ENCODE measurements around the gene L1TD1.
"Not testable (repeated sequence)": the region's sequence is repeated elsewhere in the genome, so short reads cannot be mapped to it uniquely, and the experiment has no call there.

Gene L1TD1

DNA sequence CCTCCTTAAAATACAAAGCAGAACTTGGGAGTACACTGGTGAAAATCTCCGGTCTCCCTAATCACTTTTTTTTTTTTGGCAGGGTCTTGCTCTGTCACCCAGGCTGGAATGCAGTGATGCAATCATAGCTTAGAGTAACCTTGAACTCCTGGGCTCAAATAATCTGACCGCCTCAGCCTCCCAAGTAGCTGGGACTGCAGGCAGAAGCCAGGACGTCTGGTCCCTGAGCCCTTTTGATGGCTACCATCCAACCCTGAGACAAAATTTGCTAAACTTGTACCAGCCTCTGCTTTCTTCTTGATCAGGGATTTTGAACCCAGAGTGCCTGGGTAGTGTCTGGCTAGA, 4.1 kb downstream of the L1TD1 start:
- DNase-seq = no peak

DNA sequence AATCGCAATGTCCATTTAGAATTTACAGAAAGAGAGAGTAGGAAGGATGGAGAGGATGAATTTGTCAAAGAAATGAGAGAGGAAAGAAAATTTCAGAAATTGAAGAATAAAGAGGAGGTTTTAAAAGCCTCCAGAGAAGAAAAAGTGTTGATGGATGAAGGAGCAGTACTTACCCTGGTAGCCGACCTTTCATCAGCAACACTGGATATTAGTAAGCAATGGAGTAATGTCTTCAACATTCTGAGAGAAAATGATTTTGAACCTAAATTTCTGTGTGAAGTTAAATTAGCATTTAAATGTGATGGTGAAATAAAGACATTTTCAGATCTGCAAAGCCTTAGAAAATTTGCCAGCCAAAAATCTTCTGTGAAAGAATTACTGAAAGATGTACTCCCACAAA, 12.5 kb downstream of the L1TD1 start:
- DNase-seq = no peak

GRCh38 chr1:62208087-62208486, 13.4 kb downstream of the L1TD1 start:
- DNase-seq = no peak

DNA sequence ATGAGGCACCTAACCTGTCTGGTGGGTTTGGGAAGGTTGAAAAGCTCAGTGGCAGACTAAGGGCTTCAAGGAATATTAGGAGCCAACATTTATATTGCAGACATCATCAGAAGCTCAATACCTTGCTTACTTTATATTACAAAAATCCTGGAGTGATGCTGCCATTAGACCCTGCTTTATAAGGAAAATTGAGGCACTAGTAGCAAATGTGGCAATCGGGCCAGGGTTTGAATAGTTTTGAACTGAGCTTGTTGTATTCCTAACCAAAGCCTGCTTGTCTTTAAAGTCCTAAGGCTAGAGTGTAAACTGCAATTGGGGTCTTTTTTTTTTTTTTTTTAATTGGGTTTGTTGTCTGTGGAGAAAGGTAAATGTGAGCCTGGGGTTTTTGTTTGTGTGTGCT, 14.3 kb downstream of the L1TD1 start:
- DNase-seq = no peak

DNA sequence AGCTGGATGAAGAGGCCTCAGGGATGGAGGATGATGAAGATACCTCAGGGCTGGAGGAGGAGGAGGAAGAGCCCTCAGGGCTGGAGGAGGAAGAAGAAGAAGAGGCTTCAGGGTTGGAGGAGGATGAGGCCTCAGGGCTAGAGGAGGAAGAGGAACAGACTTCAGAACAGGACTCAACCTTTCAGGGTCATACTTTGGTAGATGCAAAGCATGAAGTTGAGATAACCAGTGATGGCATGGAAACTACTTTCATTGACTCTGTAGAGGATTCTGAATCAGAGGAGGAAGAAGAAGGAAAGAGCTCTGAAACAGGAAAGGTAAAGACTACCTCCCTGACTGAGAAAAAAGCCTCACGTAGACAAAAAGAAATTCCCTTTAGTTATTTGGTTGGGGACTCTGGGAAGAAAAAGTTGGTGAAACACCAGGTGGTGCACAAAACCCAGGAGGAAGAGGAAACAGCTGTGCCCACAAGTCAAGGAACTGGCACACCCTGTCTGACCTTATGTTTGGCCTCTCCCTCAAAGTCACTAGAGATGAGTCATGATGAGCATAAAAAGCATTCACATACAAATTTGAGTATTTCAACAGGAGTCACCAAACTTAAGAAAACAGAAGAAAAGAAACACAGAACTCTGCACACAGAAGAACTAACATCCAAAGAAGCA, 15.4 kb downstream of the L1TD1 start:
- DNase-seq = no peak

GRCh38 chr1:62210960-62211359, 16.3 kb downstream of the L1TD1 start:
- no peak for DNase-seq

- DNase-seq = no peak
Measured at GRCh38 chr1:62212411-62212810, 17.8 kb downstream of the L1TD1 start.

DNA sequence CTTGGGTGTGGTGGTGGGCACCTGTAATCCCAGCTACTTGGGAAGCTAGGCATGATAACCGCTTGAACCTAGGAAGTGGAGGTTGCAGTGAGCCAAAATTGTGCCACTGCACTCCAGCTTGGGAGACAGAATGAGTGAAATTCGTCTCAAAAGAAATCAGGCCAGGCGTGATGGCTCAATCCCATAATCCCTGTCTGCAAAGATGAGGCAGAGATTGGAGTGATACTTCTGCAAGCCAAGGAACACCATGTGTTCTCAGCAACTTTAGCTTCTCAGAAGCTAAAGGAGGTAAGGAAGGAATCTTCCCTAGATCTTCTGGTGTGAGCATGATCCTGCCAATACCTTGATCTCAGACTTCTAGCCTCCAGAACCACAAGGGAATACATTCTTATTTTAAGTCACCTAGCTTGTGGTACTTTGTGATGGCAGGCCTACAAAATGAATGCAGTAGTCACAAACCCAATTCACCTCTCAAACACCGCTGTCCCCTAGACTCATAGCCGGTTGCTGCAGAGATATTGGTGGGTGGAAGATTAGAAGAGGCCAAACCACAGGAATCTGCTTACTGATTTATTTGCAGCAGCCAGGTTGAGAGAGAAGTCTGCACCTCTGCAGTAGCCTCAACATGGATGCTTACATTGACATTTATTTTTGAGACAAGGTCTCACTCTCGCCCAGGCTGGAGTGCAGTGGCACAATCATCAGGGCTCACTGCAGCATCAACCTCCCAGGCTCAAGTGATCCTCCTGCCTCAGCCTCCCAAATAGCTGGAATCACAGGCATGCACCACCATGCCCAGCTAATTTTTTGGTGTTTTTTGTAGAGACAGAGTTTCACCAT, 18.6 kb downstream of the L1TD1 start:
- DNase-seq = no peak

DNA sequence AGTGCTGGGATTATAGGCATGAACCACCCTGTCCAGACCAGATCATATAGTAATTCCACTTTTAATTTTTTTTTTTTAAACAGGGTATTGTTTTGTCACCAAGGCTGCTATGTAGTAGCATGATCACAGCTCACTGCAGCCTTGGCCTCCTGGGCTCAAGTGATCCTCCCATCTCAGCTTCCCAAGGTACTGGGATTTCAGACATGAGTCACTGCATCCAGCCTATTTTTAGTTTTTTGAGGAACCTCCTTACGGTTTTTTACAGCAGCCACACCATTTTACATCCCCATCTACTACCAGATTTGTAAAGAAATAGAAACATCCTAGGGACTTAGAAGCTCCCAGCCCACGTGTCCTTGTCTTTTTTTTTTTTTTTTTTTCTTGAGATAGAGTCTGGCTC, 24.0 kb downstream of the L1TD1 start:
- DNase-seq = no peak

GRCh38 chr1:62220456-62220855, 25.8 kb downstream of the L1TD1 start:
- DNase-seq = not testable (repeated sequence)

- DNase-seq = no peak
Measured at GRCh38 chr1:62221171-62221570, 26.5 kb downstream of the L1TD1 start.

DNA sequence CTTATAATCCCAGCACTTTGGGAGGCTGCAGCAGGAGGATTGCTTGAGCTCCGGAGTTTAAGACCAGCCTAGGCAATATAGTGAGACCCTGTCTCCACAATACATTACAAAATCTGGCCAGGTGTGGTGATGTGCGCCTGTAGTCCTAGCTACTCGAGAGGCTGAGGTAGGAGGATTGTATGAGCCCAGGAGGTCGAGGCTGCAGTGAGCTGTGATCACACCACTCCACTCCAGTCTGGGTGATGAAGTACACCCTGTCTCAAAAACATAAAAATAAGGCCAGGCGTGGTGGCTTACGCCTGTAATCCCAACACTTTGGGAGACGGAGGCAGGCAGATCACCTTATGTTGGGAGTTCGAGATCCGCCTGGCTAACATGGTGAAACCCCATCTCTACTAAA, 27.7 kb downstream of the L1TD1 start:
- DNase-seq = no peak

- no peak for DNase-seq
Measured at GRCh38 chr1:62224182-62224581, 29.5 kb downstream of the L1TD1 start.

- DNase-seq = no peak
Measured at GRCh38 chr1:62227496-62227895, 32.8 kb downstream of the L1TD1 start.

DNA sequence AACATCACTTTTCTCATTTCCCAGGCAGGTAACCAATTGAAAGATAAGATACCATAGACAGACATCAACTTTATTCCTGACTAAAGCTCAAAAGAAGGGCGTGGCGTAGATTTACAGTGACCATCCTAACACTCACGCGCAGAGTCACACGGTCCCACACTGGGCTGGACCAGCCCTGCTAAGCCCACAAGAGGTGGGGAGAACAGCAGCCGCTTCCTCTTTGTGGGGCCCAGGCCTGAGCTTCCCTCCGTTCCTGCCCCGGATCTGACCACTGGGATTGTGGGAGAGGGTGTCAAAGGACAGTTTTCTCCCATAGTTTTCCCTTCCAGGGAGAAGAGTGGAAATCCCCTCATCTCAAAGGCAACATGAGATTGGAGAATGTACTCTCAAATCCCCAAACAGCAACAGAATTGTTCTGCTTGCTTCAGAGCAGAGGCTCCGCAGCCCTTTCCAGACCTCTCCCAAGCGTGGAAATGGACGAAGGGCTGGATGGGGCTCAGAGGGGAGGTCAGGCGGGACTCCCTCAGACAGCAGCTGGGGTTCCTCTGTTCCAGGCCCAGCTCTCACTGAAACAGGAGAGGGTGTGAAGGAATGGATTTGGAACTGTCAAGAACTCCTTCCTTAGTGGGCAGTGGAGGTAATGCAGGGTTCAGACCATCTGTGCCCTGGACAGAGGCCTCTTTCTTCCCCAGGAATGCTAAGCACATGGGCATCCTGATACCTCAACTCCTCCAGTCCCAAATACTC, 33.7 kb downstream of the L1TD1 start:
- no peak for DNase-seq

GRCh38 chr1:62228883-62229187, 34.2 kb downstream of the L1TD1 start:
- no peak for DNase-seq

DNA sequence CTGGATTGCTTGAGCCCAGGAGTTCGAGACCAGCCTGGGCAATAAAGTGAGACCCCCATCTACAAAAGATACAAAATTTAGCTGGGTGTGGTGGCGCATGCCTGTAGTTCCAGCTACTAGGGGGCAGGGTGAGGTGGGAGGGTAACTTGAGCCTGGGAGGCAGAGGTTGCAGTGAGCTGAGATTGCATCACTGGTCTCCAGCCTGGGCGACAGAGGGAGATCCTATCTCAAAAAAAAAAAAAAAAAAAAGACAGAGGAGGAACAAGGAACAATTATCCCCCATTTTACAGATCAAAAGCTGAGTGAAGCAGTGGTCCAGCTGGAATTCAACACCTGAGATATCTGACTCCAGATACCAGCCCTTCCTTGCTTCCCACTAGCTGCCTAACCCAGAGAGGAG, 34.8 kb downstream of the L1TD1 start:
- DNase-seq = no peak

DNA sequence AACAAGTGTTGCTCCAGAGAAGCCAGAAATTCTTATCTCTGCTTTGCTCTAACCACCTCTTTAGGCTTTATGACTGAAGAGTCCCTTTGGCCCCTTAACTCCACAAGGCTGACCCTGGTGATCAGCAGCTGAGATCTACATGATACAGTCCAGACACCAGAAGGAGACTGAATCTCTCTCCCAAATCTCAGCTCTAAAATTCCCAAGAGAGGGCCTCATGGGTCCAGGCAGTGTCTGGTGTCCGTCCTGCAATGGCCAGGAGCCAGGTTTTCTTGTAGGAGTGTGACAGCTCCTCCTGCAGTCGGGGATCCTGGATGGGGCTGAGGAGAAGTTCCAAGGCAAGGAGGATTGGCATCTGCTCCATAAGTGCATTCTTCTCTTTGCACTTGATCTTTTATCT, 35.3 kb downstream of the L1TD1 start:
- DNase-seq = no peak

GRCh38 chr1:62230718-62231117, 36.1 kb downstream of the L1TD1 start:
- DNase-seq = no peak

- DNase-seq = no peak
Measured at GRCh38 chr1:62232871-62233278, 38.2 kb downstream of the L1TD1 start.

- DNase-seq = no peak
Measured at GRCh38 chr1:62233926-62234450, 39.3 kb downstream of the L1TD1 start.

DNA sequence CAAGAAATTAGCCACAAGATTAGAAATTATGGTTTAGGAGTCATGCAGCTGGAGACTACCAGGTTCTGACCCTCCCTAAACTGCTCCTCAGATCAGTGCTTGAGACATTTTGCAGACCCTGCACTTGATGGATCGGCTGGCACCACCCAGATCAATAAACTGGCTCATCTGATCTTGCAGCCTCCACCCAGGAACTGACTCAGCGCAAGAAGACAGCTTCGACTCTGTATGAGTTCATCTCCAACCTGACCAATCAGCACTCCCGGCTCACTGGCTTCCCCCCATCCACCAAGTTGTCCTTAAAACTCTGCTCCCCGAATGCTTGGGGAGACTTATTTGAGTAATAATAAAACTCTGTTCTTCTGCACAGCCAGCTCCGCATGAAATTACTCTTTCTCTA, 40.0 kb downstream of the L1TD1 start:
- no peak for DNase-seq

DNA sequence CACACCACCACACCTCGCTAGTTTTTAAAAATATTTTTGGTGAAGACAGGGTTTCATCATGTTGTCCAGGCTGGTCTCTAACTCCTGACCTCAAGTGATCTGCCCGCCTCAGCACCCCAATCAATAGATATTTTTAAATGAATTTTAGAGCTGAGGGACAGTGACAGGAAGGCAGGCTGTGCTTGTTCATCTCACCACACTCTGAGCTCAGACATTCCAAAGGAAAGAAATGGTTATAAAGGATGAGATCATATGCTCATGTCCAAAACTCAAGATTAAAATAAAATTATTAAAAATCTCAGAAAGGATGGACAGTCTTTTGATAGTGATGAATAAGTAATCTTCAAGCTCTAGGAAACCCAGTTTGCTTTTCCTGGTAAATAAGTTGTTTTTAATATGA, 40.9 kb downstream of the L1TD1 start:
- no peak for DNase-seq

GRCh38 chr1:62237361-62237760, 42.7 kb downstream of the L1TD1 start:
- no peak for DNase-seq

All from midbrain (tissue), 1 donor.